HL-60 (cell line): ENCODE data around the gene NANOG.

Experiments
- GABPA ChIP-seq: IDR thresholded peaks from 2 replicates; pipeline ENCODE4 v1.6.1; 2012; ENCODE audit warnings: low read depth
- POLR2AphosphoS5 ChIP-seq: IDR thresholded peaks from 2 replicates; pipeline ENCODE4 v1.6.1; 2012; ENCODE audit warnings: low read depth
- SPI1 ChIP-seq: IDR thresholded peaks from 2 replicates; pipeline ENCODE4 v1.6.1; 2012; ENCODE audit warnings: low read depth, mild to moderate bottlenecking, borderline replicate concordance
- TF ChIP-seq, protein P1 (sequence below): IDR thresholded peaks from one replicate; pipeline ENCODE4 v1.5.1; 2011; ENCODE audit warnings: low read length, control low read depth, inconsistent platforms; ENCODE audit not compliant: insufficient read depth
- TF ChIP-seq, protein P2 (sequence below): IDR thresholded peaks from 2 replicates; pipeline ENCODE4 v1.6.1; 2012; ENCODE audit warnings: low read depth; ENCODE audit not compliant: insufficient replicate concordance

DNA sequence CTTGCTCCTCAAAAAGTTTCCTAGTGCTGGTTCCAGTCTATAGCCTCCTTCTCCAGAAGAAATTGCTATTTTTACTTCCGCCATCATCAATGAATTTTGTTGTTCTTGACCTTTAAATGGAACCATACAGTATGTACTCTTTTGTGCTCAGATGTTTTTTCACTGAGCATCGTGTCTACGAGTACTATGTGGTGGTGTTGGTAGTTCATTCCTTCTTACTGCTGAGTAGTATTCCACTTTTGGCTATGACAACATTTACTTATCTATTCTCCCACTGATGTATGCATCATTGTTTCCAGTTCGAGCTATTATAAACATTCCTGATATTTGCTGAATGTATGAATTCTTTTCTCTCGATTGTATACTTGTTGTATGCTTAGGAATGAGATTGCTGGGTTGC, 54.9 kb downstream of the NANOG start:
- TF ChIP-seq, protein P1, sequence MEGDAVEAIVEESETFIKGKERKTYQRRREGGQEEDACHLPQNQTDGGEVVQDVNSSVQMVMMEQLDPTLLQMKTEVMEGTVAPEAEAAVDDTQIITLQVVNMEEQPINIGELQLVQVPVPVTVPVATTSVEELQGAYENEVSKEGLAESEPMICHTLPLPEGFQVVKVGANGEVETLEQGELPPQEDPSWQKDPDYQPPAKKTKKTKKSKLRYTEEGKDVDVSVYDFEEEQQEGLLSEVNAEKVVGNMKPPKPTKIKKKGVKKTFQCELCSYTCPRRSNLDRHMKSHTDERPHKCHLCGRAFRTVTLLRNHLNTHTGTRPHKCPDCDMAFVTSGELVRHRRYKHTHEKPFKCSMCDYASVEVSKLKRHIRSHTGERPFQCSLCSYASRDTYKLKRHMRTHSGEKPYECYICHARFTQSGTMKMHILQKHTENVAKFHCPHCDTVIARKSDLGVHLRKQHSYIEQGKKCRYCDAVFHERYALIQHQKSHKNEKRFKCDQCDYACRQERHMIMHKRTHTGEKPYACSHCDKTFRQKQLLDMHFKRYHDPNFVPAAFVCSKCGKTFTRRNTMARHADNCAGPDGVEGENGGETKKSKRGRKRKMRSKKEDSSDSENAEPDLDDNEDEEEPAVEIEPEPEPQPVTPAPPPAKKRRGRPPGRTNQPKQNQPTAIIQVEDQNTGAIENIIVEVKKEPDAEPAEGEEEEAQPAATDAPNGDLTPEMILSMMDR: no peak
- no peak for TF ChIP-seq GABPA
- no peak for TF ChIP-seq POLR2AphosphoS5
- TF ChIP-seq, protein P2, sequence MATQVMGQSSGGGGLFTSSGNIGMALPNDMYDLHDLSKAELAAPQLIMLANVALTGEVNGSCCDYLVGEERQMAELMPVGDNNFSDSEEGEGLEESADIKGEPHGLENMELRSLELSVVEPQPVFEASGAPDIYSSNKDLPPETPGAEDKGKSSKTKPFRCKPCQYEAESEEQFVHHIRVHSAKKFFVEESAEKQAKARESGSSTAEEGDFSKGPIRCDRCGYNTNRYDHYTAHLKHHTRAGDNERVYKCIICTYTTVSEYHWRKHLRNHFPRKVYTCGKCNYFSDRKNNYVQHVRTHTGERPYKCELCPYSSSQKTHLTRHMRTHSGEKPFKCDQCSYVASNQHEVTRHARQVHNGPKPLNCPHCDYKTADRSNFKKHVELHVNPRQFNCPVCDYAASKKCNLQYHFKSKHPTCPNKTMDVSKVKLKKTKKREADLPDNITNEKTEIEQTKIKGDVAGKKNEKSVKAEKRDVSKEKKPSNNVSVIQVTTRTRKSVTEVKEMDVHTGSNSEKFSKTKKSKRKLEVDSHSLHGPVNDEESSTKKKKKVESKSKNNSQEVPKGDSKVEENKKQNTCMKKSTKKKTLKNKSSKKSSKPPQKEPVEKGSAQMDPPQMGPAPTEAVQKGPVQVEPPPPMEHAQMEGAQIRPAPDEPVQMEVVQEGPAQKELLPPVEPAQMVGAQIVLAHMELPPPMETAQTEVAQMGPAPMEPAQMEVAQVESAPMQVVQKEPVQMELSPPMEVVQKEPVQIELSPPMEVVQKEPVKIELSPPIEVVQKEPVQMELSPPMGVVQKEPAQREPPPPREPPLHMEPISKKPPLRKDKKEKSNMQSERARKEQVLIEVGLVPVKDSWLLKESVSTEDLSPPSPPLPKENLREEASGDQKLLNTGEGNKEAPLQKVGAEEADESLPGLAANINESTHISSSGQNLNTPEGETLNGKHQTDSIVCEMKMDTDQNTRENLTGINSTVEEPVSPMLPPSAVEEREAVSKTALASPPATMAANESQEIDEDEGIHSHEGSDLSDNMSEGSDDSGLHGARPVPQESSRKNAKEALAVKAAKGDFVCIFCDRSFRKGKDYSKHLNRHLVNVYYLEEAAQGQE: no peak
- no peak for TF ChIP-seq SPI1
